ENCODE data around the gene SULT1E1.

SULT1E1 gene

DNA sequence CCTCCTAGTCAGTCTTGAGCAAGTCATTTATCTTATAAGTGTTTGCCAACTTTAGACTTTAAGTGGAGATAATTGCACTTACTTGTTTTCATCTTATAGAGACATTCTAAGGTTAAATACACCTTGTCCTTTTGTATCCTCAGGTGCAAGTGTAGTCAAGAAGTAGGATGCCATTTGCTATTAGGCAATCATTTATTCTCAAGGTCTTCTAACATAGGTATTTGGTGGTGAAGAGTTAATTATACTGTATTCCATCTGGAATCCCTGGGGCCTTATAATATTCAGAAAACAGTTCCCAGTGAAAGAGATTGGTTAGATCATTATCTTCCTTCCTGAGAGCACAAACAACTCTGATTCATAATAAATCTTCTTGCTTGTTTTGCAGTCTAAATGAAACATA lies 23.7 kb downstream of the SULT1E1 start:
- in situ Hi-C loops (cut with MboI; ENCODE audit: low pct_unique_long_range_greater_than_20kb, low sequenced_read_pairs, unreplicated experiment), result no loop called here
- TF ChIP-seq, protein P1, sequence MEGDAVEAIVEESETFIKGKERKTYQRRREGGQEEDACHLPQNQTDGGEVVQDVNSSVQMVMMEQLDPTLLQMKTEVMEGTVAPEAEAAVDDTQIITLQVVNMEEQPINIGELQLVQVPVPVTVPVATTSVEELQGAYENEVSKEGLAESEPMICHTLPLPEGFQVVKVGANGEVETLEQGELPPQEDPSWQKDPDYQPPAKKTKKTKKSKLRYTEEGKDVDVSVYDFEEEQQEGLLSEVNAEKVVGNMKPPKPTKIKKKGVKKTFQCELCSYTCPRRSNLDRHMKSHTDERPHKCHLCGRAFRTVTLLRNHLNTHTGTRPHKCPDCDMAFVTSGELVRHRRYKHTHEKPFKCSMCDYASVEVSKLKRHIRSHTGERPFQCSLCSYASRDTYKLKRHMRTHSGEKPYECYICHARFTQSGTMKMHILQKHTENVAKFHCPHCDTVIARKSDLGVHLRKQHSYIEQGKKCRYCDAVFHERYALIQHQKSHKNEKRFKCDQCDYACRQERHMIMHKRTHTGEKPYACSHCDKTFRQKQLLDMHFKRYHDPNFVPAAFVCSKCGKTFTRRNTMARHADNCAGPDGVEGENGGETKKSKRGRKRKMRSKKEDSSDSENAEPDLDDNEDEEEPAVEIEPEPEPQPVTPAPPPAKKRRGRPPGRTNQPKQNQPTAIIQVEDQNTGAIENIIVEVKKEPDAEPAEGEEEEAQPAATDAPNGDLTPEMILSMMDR (IDR thresholded peaks at IDR 0.05; ENCODE audit: extremely low read depth, insufficient read depth, missing control alignments), result no peak

DNA sequence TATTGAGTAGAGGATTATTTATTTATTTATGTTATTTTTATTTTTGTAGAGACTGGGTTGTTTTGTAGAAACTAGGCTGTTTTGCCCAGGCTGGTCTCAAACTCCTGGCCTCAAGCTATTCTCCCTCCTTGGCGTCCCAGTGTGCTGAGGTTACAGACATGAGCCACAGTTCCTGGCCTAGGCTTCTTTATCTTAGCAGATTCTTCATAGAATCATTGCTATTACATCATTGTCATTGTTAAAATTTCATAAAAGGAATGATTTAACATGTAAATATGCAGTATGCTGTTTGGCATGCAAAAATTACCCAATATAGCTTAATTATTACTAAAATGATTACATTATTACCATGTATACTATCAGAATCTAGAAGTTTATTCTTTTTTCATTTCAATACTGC lies 24.2 kb downstream of the SULT1E1 start:
- DNase-seq (ENCODE audit: low spot score), result no peak
- in situ Hi-C loops (cut with MboI; ENCODE audit: low pct_unique_long_range_greater_than_20kb, low sequenced_read_pairs, unreplicated experiment), result no loop called here
- TF ChIP-seq, protein P1 (IDR thresholded peaks at IDR 0.05; ENCODE audit: extremely low read depth, insufficient read depth, missing control alignments), result no peak

More for the DNA sequence above, 23.7 kb downstream of the SULT1E1 start:
- no peak for DNase-seq (ENCODE audit: low spot score)

DNA sequence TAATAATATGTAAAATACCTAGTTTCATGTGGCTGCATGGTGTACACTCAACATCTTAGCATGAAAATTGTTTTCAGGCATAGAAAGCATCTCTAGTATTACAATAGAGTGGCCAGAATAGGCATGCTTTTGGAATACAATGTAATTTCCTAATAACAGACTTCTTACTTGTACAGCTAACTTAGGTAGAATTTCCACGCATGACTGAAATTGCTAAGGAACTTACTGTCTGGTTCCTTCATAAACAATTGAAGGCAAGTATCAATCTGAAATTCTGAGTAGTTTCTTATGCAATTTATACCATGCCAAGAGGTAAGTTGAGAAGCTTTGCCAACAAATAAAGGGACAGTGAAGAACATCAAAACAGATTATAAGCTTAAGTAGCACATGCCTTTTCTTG lies 26.7 kb downstream of the SULT1E1 start:
- TF ChIP-seq, protein P1 (IDR thresholded peaks at IDR 0.05; ENCODE audit: extremely low read depth, insufficient read depth, missing control alignments), result no peak
- in situ Hi-C loops (cut with MboI; ENCODE audit: low pct_unique_long_range_greater_than_20kb, low sequenced_read_pairs, unreplicated experiment), result no loop called here
- no peak for DNase-seq (ENCODE audit: low spot score)

DNA sequence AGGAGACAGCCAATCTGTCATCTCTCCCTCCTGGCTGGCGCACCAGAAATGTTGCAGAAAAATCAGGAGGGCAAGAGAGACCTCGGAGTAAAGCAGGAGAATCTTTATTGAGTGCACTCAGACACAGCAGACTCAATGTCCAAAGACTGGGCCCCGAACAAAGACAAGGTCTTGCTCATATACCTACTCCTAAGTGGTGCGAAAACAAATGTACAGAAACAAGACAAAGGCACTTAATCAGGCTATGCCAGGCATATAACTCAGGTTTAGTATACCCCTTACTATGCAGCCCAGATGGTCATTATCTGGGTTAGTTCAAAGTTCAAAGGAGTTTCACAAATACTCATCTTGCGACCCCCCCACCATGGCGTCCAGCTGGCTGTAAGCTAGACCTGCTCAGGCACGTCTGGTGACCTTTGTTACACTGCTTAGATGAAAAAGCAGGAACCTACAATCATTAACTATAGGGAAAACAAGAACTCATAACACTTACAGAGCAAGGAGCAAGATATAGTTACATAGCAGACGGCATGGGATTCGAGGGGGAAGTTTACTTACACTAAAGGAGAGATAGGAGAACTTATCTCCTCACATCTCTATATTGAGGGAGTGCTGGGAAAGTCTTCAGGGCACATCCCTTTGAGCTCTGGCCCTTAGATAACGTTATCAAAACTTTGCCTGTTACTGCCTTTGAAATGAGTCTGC lies 27.5 kb downstream of the SULT1E1 start:
- no peak for DNase-seq (ENCODE audit: low spot score)
- in situ Hi-C loops (cut with MboI; ENCODE audit: low pct_unique_long_range_greater_than_20kb, low sequenced_read_pairs, unreplicated experiment), result no loop called here
- TF ChIP-seq, protein P1 (IDR thresholded peaks at IDR 0.05; ENCODE audit: extremely low read depth, insufficient read depth, missing control alignments), result no peak

DNA sequence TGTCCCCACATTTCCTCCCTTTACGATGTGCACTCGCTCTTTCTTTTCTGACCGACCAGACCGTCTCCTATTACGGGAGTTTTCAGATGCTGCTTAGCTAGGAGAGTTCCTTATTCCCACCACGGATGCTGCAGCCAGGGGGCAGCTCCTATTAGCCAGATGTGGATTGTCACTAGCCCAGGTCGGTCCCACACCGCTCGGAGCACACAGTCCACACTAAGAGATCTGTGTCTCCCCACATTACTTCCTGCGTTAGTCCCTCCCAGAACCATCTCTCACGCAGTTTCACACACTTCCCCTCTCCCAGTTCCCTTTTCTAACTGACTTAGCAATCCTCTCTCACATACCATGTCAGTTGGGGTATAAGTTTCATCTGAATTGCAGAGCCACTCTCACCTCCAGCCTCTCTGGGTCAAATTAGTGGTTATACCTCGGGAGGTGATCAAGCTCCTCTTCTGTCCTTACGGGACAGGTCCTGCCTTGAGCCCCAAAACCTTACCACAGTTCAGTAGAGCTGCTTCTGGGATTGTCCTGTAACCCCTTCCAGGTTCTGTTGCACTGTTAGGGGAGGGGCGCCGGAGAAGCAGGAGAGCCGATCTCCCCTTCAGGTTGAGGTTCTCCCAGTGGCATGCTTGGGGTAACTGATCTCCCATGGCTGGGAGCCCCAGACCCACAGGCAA lies 28.2 kb downstream of the SULT1E1 start:
- DNase-seq (ENCODE audit: low spot score), result no peak

DNA sequence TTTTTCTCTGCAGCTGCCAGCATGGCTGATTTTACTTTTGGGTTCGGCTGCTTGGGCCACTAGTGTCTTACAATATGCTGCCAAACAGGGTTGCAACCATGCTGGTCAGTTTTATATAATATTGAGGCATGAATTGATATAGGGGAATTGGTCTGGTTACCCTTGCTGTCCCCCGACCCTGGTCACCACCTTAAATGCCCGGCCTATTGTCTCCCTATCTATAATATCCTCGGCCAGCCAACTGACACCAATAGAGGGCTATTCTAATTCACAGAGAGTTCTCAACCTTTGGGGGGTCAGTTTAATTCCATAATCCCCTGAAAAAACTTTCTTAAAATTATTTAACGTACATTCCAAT lies 28.7 kb downstream of the SULT1E1 start:
- in situ Hi-C loops (cut with MboI; ENCODE audit: low pct_unique_long_range_greater_than_20kb, low sequenced_read_pairs, unreplicated experiment), result no loop called here
- DNase-seq (ENCODE audit: low spot score), result no peak
- TF ChIP-seq, protein P1 (IDR thresholded peaks at IDR 0.05; ENCODE audit: extremely low read depth, insufficient read depth, missing control alignments), result no peak

More for the DNA sequence above, 28.2 kb downstream of the SULT1E1 start:
- TF ChIP-seq, protein P1 (IDR thresholded peaks at IDR 0.05; ENCODE audit: extremely low read depth, insufficient read depth, missing control alignments), result no peak
- in situ Hi-C loops (cut with MboI; ENCODE audit: low pct_unique_long_range_greater_than_20kb, low sequenced_read_pairs, unreplicated experiment), result no loop called here

Data from GM13977 (cell line).